CD4-positive, alpha-beta T cell treated with Interleukin-4 for 1 hour (primary cell): ENCODE measurements around the gene PKP3.
"Not testable (repeated sequence)": the region's sequence is repeated elsewhere in the genome, so short reads cannot be mapped to it uniquely, and the experiment has no call there.

Source experiments
- DNase-seq, 2 donors: peaks; one replicate each; pipeline ENCODE4 v3.0.0-alpha.2; 2020 to 2022

PKP3 gene

GRCh38 chr11:377883-378500 is 16.0 kb upstream of the PKP3 start:
- DNase-seq, result no peak

DNA sequence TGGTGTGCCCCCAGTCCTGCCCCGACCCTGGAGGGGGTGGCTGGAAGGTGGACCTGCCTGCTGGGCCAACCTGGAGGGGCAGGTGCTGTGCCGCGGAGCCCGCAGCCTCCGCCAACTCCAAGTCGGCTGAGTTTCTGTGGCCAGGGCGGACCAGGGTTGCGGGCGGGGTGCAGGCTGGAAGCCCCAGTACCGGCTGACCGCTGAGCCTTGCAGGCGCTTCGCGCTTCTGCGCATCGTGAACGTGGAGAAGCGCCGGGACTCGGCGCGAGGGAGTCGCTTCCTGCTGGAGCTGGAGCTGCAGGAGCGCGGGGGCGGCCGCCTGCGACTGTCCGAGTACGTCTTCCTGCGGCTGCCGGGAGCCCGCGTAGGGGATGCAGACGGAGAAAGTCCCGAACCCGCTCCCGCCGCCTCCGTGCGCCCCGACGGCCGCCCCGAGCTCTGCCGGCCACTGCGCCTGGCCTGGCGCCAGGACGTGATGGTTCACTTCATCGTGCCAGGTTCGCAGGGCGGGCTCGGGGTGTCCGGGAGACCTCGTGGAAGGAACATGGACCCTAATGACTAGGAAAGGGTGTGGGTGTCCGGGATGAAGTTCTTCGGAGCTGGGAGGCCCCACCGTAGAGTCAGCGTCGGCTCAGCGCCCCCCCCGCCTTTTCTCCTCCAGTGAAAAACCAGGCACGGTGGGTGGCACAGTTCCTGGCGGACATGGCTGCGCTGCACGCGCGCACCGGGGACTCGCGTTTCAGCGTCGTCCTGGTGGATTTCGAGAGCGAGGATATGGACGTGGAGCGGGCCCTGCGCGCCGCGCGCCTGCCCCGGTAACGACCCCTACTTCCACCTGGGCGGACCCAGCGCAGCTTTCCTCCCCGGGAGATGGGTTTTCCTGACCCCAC is 14.6 kb upstream of the PKP3 start:
- DNase-seq, result no peak

DNA sequence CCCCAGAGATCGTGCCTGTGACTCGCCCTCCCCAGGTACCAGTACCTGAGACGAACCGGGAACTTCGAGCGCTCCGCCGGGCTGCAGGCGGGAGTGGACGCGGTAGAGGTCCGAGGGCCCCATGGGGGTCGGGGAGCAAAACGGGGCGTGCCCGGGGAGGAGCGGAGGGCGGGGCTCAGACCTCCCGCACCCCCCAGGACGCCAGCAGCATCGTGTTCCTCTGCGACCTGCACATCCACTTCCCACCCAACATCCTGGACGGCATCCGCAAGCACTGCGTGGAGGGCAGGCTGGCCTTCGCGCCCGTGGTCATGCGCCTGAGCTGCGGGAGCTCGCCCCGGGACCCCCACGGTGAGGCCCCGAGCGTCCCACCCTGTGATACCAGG is 13.9 kb upstream of the PKP3 start:
- DNase-seq, result no peak

DNA sequence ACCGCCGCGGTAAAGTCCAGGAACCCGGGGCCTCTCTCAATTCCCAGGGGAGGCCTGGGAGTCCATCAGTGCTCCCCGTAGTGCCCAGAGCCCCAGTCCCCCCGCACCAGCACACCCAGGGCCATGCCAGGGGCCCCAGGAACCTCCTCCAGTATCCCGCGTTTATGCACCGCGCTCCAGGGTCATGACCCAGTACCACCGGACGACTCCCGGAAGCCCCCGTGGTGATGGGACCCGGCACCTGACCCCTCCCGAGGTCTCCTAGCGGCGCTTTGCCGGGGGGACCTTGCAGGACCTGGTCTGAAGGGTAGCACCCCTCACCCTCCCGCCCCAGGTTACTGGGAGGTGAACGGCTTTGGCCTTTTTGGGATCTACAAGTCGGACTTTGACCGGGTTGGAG is 13.5 kb upstream of the PKP3 start:
- DNase-seq, result no peak

- DNase-seq, result no peak
Measured at GRCh38 chr11:380996-381395, 13.0 kb upstream of the PKP3 start.

DNA sequence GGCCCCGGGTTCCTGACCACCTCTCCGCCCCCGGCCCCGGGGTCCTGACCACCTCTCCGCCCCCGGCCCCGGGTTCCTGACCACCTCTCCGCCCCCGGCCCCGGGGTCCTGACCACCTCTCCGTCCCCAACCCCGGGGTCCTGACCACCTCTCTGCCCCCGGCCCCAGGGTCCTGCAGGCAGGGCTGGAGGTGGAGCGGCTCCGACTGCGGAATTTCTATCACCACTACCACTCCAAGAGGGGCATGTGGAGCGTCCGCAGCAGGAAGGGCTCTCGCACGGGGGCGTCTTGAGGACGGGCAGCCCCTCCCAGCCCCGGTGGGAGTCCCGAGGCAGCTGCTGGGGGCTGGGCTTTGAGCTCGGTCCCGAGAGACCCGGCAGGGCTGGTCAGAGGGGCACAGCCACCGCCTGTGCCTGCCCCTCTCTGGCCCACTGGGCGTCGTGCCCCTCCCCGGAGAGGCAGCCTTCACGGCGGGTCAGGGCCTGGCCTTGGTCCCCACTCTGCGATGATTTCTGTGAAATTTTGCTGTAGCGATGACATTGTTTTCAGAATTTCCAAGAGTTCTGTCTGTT is 12.4 kb upstream of the PKP3 start:
- DNase-seq, result no peak

DNA sequence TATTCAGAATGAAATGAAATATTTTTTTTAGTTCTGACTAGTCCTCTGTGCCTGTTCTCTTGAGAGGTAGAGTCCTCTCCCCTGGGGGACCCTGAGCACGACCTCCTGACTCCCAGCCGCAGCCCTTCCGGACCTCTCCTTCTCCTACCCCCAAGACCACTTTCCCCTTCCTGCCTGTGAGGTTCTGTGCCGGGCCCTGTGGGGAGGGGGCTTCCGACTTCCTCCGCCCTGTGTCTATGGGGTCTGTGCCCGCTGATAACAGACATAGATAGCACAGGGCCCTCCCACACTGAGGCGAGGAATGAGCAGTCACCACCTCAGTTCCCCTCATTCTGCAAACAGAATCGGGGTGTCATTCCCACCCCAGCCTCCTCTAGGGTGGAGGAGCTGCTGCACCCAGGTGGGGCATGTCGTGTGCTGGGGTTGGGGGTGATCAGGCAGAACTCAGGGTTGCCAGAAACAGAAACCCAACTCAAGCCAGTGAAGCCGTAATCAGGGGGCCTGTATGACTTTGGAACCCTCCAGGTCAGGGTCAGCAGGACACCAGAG is 11.9 kb upstream of the PKP3 start:
- DNase-seq, result no peak

DNA sequence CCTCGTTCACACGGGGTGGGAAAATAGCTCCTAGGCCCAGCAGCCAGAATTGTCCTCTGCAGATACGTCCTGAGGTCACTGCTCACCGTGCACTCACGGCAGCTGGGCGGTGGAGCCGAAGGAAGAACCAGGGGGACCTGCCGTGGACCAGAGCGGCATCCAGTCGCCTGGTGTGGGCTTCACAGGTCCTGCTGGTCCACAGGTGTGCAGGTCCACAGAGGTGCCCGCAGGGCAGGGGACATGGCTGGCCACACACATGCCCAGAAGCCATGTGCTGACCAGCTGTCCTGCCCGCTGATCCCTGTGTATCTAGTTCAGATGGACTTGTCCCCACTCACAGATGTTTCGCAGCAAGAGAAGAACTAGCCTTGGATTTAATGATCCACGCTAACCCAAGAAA is 10.6 kb upstream of the PKP3 start:
- no peak for DNase-seq

DNA sequence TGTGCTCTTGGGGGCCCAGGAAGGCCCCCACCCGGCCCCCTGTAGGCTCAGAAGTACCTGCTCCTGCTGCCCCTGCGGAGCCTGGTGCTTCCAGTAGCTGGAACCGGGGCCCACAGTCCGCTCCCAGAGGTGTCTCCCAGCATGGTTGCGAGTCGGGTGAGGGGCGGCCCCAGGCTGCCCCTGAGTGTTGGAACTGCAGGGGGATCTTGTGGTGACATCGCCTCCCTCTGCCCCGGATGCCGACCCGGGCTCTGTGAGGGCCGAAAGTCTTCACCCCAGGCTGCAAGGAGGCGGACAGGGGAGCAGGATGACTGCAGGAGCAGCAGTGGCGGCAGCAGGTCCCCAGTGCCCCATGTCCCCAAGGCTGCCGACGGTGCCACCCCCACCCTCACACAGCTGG is 9.5 kb upstream of the PKP3 start:
- DNase-seq, result no peak

DNA sequence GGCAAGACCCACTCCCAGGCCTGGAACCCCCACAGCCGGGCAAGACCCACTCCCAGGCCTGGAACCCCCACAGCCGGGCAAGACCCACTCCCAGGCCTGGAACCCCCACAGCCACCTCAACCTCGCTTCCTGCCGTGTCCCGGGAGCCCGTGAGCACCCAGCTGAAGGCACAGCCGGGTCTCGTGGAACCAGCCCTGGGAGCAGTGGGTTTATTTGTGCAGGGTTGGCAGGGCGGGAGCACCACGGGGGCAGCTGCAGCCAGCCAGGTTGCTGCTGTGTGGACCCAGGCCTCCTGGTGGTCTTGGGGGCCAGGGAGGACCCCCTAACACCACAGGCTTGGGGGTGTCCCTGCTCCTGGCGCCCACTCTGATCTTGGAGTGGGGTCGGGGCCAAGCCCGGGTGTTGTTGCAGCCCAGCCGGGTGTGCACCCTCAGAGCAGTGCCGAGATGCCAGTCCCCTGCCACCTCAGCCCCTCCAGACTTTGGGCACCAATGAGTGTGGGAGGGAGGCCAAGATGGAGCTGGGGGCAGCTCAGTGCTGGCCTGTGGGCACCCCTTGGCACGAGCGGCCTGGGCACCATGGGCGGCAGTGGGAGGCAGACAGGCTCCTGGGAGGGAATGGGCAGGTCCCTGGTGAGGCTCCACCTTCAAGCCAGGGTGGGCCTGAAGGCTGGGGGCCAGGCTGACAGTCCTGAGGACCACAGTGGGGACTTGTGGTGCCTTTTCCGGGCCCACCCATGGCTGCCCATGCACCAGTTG is 8.2 kb upstream of the PKP3 start:
- DNase-seq, result no peak

GRCh38 chr11:386483-386882 is 7.5 kb upstream of the PKP3 start:
- no peak for DNase-seq

- DNase-seq, result no peak
Measured at GRCh38 chr11:387193-387793, 6.7 kb upstream of the PKP3 start.

GRCh38 chr11:389369-389768 is 4.6 kb upstream of the PKP3 start:
- DNase-seq, result not testable (repeated sequence)

- DNase-seq, result no peak
Measured at GRCh38 chr11:390175-390574, 3.8 kb upstream of the PKP3 start.

DNA sequence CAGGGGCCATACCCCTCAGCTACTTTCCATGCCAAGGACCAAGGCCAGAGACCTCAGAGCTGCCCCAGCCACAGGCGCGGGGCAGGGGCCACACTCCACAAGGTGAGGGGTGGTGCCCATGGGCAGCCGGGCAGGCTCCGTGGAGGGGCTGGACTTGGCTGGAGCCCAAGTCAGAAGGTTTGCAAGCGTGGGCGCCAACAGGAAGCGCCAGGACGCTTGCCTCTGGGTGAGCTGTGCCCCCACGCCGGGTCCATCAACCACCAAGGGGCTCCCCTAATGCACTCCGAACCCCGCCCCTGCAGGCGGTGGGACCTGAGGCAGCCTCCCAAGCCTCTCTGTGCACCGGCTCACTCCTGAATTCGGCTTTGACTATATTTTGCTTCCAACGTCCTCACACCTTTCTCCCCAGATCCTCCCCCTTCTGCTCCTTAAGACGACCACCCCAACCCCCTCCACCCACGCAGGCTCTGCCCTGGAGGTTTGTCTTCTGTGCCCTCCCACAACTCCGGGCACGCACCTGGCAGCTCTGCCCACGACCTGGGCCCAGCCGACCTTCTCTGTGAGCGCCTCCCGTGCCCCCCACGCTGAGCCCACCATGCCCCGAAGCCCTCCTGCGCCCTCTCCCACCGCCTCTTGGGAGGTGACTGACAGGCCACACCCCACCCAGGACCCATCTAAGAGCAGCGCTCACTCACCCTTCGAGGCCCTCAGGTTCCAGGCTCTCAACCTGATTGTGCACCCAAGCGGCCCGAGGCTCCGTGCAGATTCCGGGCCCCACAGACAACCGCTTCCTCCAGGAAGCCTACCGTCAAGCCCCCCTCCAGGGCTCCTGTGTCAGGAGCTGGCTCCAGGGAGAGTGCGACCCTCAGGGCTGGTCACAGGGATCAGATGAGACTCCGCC is 2.6 kb upstream of the PKP3 start:
- DNase-seq, result no peak

DNA sequence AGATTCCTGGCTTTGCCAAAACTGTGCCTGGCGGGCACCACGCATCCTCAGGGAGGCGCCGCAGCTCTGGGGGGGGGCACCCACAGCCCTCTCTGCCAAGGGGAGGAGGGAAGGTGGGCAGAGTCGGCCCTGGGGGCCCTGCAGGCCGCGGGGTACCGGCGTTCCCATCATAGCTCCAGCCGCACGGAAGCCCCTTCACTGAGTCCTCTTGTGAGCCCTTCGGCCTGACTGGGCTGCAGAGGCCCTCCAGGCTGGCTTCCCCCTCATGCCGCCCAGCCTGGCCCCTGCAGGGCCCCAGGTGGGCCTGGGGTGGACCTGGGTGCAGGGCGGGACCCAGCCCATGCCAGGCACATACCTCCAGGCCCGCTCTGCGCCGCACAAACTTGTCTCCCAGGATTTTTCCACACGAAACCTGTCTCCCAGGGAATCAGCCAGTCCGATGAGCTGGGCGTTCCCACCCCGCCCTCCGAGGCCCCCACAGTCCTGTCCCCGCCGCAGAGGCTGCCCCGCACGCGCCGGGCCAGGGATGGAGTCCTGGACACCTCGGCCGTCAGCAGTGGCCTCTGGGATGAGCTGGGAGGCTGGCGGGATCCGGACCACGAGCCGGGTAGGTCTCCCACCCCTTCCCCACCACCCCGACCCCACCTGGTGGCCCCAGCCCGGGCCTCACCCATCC is 1.8 kb upstream of the PKP3 start:
- DNase-seq, result no peak

DNA sequence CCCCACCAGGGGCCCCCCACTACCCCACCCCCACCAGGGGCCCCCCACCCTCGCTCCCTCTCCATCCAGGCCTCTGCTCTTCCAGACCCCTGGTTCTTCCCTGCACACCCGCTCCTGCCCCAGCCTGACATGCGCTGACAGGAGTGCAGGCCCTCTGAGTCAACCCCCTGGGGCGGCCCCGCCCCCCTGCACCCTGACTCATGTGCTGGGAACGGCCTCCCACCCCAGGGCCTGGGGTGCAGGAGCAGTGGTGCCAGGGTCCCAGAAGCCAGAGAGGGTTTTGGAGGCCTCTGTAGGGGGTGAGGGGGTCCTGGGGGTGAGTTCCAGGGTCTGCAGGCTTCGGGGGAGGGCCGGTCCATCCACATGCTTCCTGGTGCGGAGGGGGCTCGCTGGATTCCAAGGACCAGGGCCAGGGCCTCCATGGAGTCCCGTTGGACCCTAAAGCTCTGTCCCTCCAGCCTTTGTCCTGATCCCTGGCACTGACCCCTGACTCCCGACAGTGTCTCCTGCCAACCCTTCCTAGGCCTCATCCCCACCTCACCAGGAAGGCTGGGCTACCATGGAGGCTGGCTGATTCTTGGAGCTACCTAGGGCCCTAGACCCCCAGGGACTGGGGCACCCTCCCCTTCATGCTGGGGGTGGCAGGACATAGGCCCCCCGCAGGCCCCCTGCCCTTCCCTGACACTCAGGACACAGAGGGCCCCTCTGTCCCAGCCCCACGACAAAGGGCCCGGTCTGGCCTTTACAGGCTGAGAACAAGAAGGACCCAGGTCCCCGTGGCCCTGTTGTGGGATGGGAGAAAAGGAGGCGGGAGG is 583 bp upstream of the PKP3 start:
- DNase-seq, result no peak

- DNase-seq, result no peak
Measured at GRCh38 chr11:394858-395655, 1.0 kb downstream of the PKP3 start.

DNA sequence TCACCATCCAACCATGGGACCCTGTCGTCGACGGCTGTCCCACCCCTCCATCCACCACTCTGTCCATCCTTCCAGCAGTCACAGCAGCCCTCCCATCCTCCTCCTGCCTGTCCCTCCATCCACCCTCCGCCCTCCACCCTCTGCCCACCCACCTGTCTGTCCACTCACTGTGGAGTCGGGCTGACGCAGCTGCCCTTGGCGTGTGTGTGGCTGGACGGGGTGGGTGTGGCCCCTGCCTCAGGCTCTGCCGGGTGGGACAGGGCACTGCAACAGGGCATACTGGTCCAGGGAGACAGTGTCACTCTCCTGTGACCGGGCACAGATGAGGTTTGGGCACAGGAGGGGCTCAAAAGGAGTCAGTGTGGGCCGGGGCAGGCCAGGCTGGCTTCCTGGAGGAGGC is 1.9 kb downstream of the PKP3 start:
- no peak for DNase-seq
